Cerebellar nuclear complex (tissue), 1 donor: ENCODE results near the gene HADHA.
A peak's percentile ranks its signal among the peaks of the same experiment; 100 is the strongest.

Source experiments
- DNase-seq, 2 experiments: peaks; one replicate each; lab custom pipeline; 2025; lab: John Stamatoyannopoulos, UW

HADHA gene

DNA sequence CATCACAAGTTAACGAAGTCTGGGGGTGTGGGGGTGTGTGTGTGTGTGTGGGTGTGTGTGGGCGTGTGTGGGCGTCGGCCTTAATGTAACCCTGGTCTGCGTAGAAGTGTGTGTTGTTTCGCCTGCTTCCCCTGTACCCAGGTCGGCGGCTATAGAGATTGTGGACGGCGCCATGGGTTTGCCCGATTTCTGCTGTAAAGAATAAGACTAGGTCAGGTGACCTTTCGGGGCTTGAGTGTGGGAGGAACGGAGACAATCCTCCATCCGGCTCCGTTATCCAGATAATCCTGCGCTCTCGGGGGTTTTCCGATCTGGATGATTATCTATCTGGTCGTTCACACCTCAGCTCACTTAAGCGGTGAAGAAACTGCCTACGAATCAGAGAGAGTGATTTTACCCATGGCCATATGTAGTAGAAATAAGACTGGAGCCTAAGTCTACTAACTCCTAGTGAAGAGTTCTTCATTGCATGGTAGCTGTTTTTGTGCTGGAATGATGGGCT, 850 bp upstream of the HADHA start:
- DNase-seq = no peak

GRCh38 chr2:26243470-26244308, 743 bp downstream of the HADHA start:
- DNase-seq = no peak

DNA sequence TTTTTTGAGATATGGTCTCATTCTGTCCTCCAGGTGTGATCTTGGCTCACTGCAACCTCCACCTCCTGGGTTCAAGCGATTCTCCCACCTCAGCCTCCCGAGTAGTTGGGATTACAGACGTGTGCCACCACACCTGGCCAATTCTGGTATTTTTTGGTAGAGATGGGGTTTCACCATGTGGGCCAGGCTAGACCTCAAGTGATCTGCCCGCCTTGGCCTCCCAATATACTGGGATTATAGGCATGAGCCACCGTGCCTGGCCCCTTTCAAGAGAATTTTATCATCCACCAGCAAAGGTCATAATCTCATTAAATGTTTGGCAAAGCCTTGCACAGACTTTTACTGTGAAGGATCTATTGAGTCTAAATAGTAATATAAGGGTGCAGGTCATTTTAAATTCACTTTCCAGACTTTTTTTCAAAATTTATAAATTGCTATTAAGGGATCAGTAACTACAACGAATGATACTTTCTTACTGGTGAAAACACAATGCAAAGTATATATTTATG, 2.5 kb downstream of the HADHA start:
- DNase-seq = no peak

DNA sequence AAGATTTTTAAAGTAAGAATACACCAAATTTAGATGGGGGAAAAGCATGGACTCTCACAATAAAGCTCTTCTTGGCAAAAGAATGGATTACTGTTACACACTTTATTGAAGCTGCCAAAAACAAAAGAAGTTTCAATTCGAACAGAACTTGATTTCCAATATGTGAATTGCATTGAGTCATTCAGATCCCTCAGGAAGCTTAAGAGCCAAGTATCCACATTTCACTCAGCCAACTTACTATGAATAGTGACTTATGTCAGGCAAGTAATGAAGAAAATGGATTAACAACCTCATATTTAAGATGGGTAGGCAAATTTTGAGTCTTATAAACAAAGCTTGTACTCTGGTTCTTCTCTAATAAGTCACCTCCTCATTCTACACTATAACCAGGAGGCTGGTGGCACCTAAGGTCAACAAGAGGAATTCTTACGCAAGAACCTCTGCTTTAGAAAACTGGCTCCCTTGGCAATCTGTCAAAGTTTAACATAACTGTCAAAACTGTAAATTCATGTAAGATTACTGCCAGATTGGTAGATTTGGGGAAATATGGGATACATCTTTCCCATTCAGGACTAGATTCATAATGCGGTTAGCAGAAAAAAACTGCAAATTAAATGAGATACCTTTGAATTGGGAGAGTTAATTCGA, 6.0 kb downstream of the HADHA start:
- no peak for DNase-seq

DNA sequence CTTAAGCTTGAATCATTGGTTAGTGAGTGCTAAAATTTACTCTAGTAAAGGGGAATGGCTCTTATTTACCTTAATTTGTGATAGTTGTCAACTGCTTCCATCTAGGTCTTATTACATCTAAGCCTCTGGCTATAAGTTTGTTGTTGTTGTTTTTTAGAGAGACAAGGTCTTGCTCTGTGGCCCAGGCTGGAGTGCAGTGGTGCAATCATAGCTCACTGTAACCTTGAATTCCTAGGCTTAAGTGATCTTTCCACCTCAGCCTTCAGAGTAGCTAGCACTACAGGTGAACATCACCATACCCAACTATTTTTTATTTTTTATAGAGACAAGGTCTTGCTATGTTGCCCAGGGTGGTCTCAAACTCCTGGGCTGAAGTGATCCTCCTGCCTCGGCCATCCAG, 6.6 kb downstream of the HADHA start:
- DNase-seq = no peak

- no peak for DNase-seq
These were observed 9.3 kb downstream of the HADHA start for GRCh38 chr2:26235089-26235488.

DNA sequence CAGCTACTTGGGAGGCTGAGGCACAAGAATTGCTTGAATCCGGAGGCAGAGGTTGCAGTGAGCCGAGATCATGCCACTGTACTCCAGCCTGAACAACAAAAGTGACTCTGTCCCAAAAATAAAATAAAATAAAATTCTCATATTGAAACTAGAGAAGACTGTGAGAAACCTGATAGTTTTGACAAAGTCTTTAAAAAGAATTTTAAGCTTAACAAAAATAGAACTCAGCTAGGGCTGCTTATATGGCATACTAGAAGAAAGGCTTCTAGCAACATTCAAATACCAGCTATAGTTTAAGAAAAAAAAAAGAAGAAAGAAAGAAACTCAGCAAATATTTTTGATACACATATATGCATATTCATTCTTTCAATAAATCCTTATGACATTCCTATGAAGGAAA, 13.6 kb downstream of the HADHA start:
- no peak for DNase-seq

DNA sequence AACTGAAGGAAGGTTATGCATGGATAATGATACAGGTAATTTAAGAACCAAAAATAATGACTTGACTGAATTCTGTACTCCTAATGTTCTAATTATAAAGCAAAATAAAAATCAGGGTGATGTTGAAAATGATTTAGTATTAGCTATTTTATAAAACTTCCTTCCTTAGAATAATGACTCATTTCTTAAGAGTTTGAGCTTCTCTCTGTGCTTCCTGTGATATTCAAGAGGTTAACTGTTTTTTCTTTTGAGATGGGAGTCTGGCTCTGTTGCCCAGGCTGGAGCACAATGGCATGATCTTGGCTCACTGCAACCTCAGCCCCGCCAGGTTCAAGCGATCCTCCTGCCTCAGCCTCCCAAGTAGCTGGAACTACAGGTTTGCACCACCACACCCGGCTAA, 14.8 kb downstream of the HADHA start:
- no peak for DNase-seq

- DNase-seq = no peak
These were observed 20.3 kb downstream of the HADHA start for GRCh38 chr2:26224095-26224494.

GRCh38 chr2:26223018-26223417, 21.4 kb downstream of the HADHA start:
- peak in 1 of 2 experiments; percentile 39 for DNase-seq

DNA sequence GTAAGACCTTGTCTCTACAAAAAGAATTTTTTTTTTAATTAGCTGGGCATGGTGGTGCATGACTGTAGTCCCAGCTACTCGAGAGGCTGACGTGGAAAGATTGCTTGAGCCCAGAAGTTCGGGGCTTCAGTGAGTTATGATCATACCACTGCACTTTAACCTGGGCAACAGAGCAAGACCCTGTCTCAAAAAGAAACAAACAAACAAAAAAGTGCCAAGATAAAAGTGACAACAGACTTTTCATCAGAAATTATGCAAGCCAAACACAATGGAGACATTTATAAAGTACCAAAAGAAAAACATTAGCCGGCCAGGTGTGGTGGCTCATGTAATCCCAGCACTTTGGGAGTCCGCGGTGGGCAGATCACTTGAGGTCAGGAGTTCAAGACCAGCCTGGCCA, 26.7 kb downstream of the HADHA start:
- DNase-seq = no peak

DNA sequence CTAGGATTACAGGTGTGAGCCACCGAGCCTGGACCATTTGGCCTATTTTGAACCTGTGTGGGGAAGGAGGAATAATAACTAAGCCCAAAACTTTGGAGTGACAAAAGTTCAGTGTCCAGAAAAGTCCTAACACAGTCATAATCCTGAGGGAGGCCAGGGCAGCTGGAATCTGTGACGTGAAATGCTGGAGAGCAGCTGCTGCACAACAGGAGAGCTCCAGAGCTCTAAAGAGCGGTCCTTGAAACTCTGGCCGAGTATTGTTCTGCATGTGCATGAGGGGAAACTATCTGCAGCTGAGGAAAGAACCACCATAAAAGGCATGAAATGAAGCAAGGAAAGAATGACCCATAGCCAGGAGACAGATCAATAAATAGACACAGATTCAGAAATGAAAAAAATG, 27.8 kb downstream of the HADHA start:
- no peak for DNase-seq

GRCh38 chr2:26215833-26216232, 28.6 kb downstream of the HADHA start:
- no peak for DNase-seq

DNA sequence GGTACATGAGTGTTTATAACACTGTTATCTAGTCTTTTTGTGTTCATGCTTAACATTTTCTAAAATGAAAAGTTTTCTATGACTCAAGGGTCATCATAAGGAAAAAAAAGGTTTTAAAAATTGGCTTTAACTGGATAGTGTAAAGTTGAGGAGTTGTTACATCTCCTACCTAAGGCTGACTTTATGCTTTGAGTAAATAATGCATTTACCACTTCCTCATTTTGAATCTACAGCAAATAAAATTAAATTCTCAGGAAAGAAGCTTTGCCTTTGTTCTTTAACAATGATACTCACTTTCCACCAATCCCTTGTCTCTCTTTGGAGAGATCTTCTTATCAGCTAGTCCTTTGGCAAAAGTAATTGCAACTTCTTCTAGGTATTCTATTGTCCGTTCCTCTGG, 29.7 kb downstream of the HADHA start:
- no peak for DNase-seq

DNA sequence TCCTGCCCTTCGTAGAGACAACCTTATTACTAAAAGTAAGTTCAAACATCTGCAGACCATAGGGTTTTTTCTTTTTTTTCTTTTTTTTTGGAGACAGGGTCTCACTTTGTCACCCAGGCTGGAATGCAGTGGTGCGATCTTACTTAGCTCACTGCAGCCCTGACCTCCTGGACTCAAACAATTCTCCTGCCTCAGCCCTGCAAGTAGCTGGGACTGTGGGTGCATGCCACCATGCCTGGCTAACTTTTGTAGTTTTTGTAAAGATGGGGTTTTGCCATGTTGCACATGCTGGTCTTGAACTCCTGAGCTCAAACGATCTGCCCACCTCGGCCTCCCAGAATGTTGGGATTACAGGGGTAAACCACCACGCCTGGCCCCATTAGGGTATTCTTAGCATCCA, 32.4 kb downstream of the HADHA start:
- DNase-seq = no peak

DNA sequence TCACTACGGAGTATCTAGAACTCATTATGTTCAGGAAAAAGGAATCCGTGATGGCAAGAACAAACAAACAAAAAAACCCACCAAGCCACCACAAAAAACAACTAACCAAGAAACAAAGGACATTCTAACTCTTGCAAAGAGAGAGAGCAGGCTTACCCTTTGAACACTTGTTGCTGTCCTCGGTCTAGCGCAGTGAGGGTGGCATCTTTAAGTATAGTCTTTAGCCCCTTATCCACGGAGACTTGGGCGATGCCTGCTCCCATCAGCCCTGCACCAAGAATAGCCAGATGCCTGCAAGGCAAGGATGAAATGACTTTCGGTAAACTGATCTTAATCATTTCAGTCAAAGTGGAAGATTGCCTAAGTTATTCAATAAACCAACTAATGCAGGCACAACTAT, 40.5 kb downstream of the HADHA start:
- no peak for DNase-seq

- DNase-seq = no peak
These were observed 41.4 kb downstream of the HADHA start for GRCh38 chr2:26202981-26203490.

DNA sequence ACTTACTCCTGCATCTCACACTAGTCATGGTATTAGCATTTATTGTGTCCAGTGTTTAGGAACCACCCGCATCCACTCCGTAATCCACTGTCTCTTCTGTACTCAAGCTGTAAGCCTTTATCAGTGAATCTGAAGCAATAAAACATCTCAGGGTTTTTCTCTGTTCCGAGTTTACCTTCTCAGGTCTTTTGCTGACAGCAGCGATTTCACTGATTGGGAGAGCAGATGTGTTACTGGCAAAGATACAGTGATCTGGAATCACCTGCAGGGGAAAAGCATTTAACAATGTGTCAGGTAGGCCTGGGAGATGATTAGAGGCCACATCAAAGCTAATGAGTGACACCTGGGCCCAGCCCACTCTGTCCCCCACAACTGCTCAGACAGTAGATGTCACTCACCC, 46.9 kb downstream of the HADHA start:
- DNase-seq = no peak

- DNase-seq = no peak
These were observed 47.6 kb downstream of the HADHA start for GRCh38 chr2:26196683-26197418.

DNA sequence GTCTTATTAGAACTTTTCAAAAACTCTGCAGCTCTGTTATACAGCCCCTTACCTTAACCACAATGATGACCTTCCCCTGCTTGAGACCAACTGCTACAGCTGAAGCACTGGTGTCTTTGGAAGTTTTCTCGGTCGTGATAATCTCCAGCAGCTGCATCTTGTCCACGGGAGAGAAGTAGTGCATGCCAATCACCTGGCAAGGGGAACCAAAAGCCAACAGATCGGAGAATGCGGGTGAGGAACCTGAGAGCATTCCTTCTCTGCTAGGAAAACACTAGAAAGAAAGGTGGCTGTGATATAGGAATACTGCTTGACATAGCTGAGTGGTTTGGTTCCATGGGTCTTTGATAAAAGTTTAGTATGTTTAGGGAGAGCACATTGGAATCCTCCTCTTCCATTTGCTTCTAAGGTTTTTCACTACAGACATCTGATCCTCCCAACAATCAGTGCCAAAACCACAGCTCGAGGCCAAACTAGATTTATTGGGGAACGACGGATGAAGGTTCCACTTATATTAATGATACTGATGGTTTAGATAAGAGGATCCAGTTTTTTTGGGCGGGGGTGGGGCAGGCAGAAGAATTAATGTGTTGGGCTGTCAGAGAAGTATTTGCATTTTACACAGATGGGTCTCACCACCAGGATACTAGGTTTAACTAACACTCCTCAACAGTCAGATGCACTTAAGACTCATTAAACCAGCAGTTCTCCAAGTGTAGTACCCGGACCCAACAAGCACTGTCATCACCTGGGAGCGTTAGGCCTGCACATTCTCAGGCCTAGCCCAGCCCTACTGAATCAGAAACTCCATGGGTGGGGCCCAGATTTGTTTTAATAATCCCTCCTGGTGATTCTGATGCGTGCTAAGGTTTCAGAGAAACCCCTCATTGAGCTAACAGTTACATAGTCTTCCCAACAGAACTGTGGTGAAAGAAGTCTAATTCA, 49.1 kb downstream of the HADHA start:
- no peak for DNase-seq

- no peak for DNase-seq
These were observed 50.7 kb downstream of the HADHA start for GRCh38 chr2:26193578-26194231.
